Fibroblast of lung (primary cell): ENCODE measurements around the gene DNAJC8. TPM values are rescaled to one million over a fixed set of nuclear protein-coding genes. Genes with fewer than 3 reads are reported as not detected.

ENCODE experiments used
- DNase-seq, 2 donors: peaks; one replicate each; pipeline versions ENCODE4 v3.0.0 to v3.0.0-alpha.2; 2010; ENCODE audit warnings: low read depth in 2 of 2
- H2AFZ ChIP-seq: 2 replicates; pipeline ENCODE4 v1.5.1; 2012; ENCODE audit warnings: low read length, control low read depth, inconsistent platforms
- H3K27ac ChIP-seq: 2 replicates; pipeline ENCODE4 v1.5.1; 2011; ENCODE audit warnings: low read length, control low read depth; ENCODE audit not compliant: insufficient read depth
- H3K27me3 ChIP-seq: 2 replicates; pipeline ENCODE4 v1.5.1; 2011; ENCODE audit warnings: mild to moderate bottlenecking, low read length; ENCODE audit not compliant: control insufficient read depth, insufficient read depth
- H3K36me3 ChIP-seq: 2 replicates; pipeline ENCODE4 v1.5.1; 2011; ENCODE audit warnings: low read length; ENCODE audit not compliant: control insufficient read depth, insufficient read depth
- H3K4me1 ChIP-seq: 2 replicates; pipeline ENCODE4 v1.5.1; 2011; ENCODE audit warnings: low read length; ENCODE audit not compliant: control insufficient read depth, insufficient read depth; ENCODE audit errors: extremely low read depth
- H3K4me2 ChIP-seq: 2 replicates; pipeline ENCODE4 v1.5.1; 2011; ENCODE audit warnings: low read length, control low read depth; ENCODE audit not compliant: insufficient read depth; ENCODE audit errors: extremely low read depth
- H3K4me3 ChIP-seq, 4 experiments: fragments of 200-600 bp in 1 of 4; sonication (generic) in 1 of 4; replicated peaks in 1 of 4; 2 replicates each; pipeline ENCODE4 v1.5.1; 2011 to 2016; ENCODE audit warnings: low read length in 4 of 4, low read depth in 3 of 4, mild to moderate bottlenecking in 3 of 4, control low read depth in 2 of 4, inconsistent platforms in 1 of 4, mixed read lengths in 1 of 4; ENCODE audit not compliant: insufficient read depth in 1 of 4; ENCODE audit errors: control extremely low read depth in 1 of 4
- H3K79me2 ChIP-seq: 2 replicates; pipeline ENCODE4 v1.5.1; 2012; ENCODE audit warnings: mild to moderate bottlenecking, low read length, inconsistent platforms; ENCODE audit not compliant: control insufficient read depth, insufficient read depth
- H3K9ac ChIP-seq: 2 replicates; pipeline ENCODE4 v1.5.1; 2011; ENCODE audit warnings: mild to moderate bottlenecking, low read length, control low read depth; ENCODE audit not compliant: insufficient read depth
- H3K9me3 ChIP-seq: 2 replicates; pipeline ENCODE4 v1.5.1; 2012; ENCODE audit warnings: low read depth, low read length; ENCODE audit not compliant: control insufficient read depth, insufficient read depth
- H4K20me1 ChIP-seq: 2 replicates; pipeline ENCODE4 v1.5.1; 2011; ENCODE audit warnings: low read length; ENCODE audit not compliant: control insufficient read depth, insufficient read depth; ENCODE audit errors: extremely low read depth
- CTCF ChIP-seq, 2 donors: IDR thresholded peaks in 1 of 2; conservative IDR thresholded peaks in 1 of 2; 1 replicate in 1 of 2; 2 replicates in 1 of 2; pipeline ENCODE4 v1.5.1; 2011 to 2012; ENCODE audit warnings: low read length in 2 of 2, control low read depth in 1 of 2, inconsistent platforms in 1 of 2, low read depth in 1 of 2, mild to moderate bottlenecking in 1 of 2
- EZH2 ChIP-seq: IDR thresholded peaks from 2 replicates; pipeline ENCODE4 v1.5.1; 2012; ENCODE audit warnings: low read length, control low read depth, mild to moderate bottlenecking; ENCODE audit errors: missing control alignments
- polyA plus RNA-seq, 2 donors: library from polyadenylated mRNA; depleted of rRNA in 1 of 2; stranded (reverse) in 1 of 2; unstranded in 1 of 2; fragments of >200 nt; gene quantifications; 2 replicates each; pipeline ENCODE4 v1.2.1, GENCODE V29; 2011 to 2012; ENCODE audit warnings: missing spikeins in 1 of 2
- total RNA-seq: library from RNA; depleted of rRNA; stranded (reverse); fragments of >200 nt; gene quantifications from 2 replicates; pipeline ENCODE4 v1.2.1, GENCODE V29; 2014

DNAJC8 gene
- total and polyA plus RNA-seq, 2 donors (not counting 1 experiment from before 2014, with no cell fraction given): 56.1 to 120 TPM

- H3K79me2 ChIP-seq: peaks cover 37% of the 10 kb centered on the region
- H3K27ac ChIP-seq: peak within 1 kb of the TSS; percentile 84
- peak within 1 kb of the TSS; percentile 97 for H3K4me2 ChIP-seq
- TF ChIP-seq EZH2 (no peak), CTCF (conservative IDR thresholded peaks at IDR 0.05 in 1 of 2, IDR thresholded peaks at IDR 0.05 in 1 of 2; ENCODE audit: low read depth in 1 of 2, low read length in 2 of 2) (no peak)
- H3K4me1 ChIP-seq: no peaks in the 10 kb centered on the region
- H3K4me3 ChIP-seq: peak within 1 kb of the TSS; percentile 81 to 97 (median 94)
- peak within 1 kb of the TSS; percentile 83 for H3K9ac ChIP-seq
- no peaks in the 10 kb centered on the region for H3K9me3 ChIP-seq
- H3K36me3 ChIP-seq: peaks cover 5% of the 10 kb centered on the region
- peak; percentile 98 for DNase-seq
- no peaks in the 10 kb centered on the region for H3K27me3 ChIP-seq
- no peaks in the 10 kb centered on the region for H4K20me1 ChIP-seq
- H2AFZ ChIP-seq: peak within 1 kb of the TSS; percentile 98
Observed at GRCh38 chr1:28235755-28236655, 3.2 kb upstream of the DNAJC8 start, which contains the start of gene ATP5IF1. ATP5IF1 (plus strand) TSS chr1:28236124; CDS start chr1:28236184, 60 bp downstream.

- Histone ChIP-seq H3K9me3 (no peaks in the 10 kb centered on the region), H2AFZ (no peak overlapping the region), H3K27me3 (no peaks in the 10 kb centered on the region), H3K4me1 (no peaks in the 10 kb centered on the region), H4K20me1 (no peaks in the 10 kb centered on the region), H3K27ac (no peak overlapping the region), H3K4me2 (no peak overlapping the region), H3K79me2 (peaks cover 48% of the 10 kb centered on the region), H3K36me3 (peaks cover 7% of the 10 kb centered on the region), H3K9ac (no peak overlapping the region), H3K4me3 (peak overlapping the region in 2 of 4 experiments; percentile 81 to 85)
- no peak for DNase-seq
- TF ChIP-seq CTCF (conservative IDR thresholded peaks at IDR 0.05 in 1 of 2, IDR thresholded peaks at IDR 0.05 in 1 of 2; ENCODE audit: low read depth in 1 of 2, low read length in 2 of 2): no peak
- TF ChIP-seq EZH2: no peak
Observed at GRCh38 chr1:28233264-28233606, 406 bp upstream of the DNAJC8 start.

- Histone ChIP-seq H3K36me3 (peaks cover 9% of the 10 kb centered on the region), H3K4me1 (no peaks in the 10 kb centered on the region), H3K27ac (no peak overlapping the region), H3K4me2 (no peak overlapping the region), H3K79me2 (peaks cover 29% of the 10 kb centered on the region), H2AFZ (no peak overlapping the region), H3K4me3 (no peak overlapping the region), H3K27me3 (no peaks in the 10 kb centered on the region), H3K9ac (no peak overlapping the region), H4K20me1 (no peaks in the 10 kb centered on the region), H3K9me3 (no peaks in the 10 kb centered on the region)
- no peak for TF ChIP-seq EZH2
- TF ChIP-seq CTCF (conservative IDR thresholded peaks at IDR 0.05 in 1 of 2, IDR thresholded peaks at IDR 0.05 in 1 of 2; ENCODE audit: low read depth in 1 of 2, low read length in 2 of 2): no peak
- DNase-seq: peak in 1 of 2 donors; percentile 12
Observed at GRCh38 chr1:28229996-28230395, 2.8 kb downstream of the DNAJC8 start.
